Hepatocyte (in vitro differentiated cells): ENCODE measurements around the gene RAB22A.

Experiments used
- CTCF ChIP-seq: fragments of 200-600 bp; sonication (generic); IDR thresholded peaks from 2 replicates; pipeline ENCODE4 v1.5.1; 2016; ENCODE audit warnings: antibody characterized with exemption, mild to moderate bottlenecking; ENCODE audit not compliant: poor library complexity
- EZH2phosphoT487 ChIP-seq: fragments of 200-600 bp; sonication (generic); IDR thresholded peaks from one replicate; pipeline ENCODE4 v1.6.1; 2018; ENCODE audit warnings: antibody characterized with exemption, mild to moderate bottlenecking, low read depth, moderate library complexity; ENCODE audit not compliant: unreplicated experiment, severe bottlenecking

- TF ChIP-seq CTCF: no peak
- no peak for TF ChIP-seq EZH2phosphoT487
These were observed 51.4 kb downstream of the RAB22A start for GRCh38 chr20:58360936-58361335.
